H1 (cell line): Measurements from ENCODE around the gene NSL1. TPM values are rescaled to one million over a fixed set of nuclear protein-coding genes. Genes with fewer than 3 reads are reported as not detected.

ENCODE experiments used
- NRF1 ChIP-seq: IDR thresholded peaks from 2 replicates; pipeline ENCODE4 v1.6.1; 2011; ENCODE audit warnings: mild to moderate bottlenecking, low read depth, low read length, improper control_type of control experiment
- RAD21 ChIP-seq, 2 experiments: IDR thresholded peaks in 1 of 2; conservative IDR thresholded peaks in 1 of 2; 2 replicates each; pipeline ENCODE4 v1.6.1; 2011; ENCODE audit warnings: low read depth in 2 of 2, low read length in 2 of 2, improper control_type of control experiment in 1 of 2, inconsistent platforms in 1 of 2, mild to moderate bottlenecking in 1 of 2, moderate library complexity in 1 of 2
- polyA plus RNA-seq, 7 experiments: library from polyadenylated mRNA; depleted of rRNA in 3 of 7; stranded (reverse) in 5 of 7; unstranded in 2 of 7; fragments of >200 nt in 5 of 7; fragments of 200-250 nt in 2 of 7; gene quantifications; 1 replicate in 5 of 7; 2 replicates in 1 of 7; 4 replicates in 1 of 7; pipeline versions ENCODE4 v1.2.1 to v1.2.3, GENCODE V29; 2011 to 2013; ENCODE audit warnings: missing spikeins in 2 of 7, mixed read lengths in 2 of 7
- total RNA-seq: library from RNA; stranded (reverse); fragmentation: NEBNext Ultra II Directional; extraction: Animal tissue kit (Norgen Biotek cat#: 25700); gene quantifications from 2 replicates; pipeline ENCODE4 v1.2.1, GENCODE V29; 2021

Gene NSL1
- total and polyA plus RNA-seq, 2 of the 8 experiments (the other 6 are each of a cell fraction or from before 2014, with no cell fraction given) = 25.4 to 51.7 TPM

GRCh38 chr1:212782422-212783154, 9.0 kb downstream of the NSL1 start (continued):
- TF ChIP-seq RAD21 (IDR thresholded peaks at IDR 0.05 in 1 of 2, conservative IDR thresholded peaks at IDR 0.05 in 1 of 2; ENCODE audit: low read depth in 2 of 2, low read length in 2 of 2) = peak; percentile 59 to 65
- no peak for TF ChIP-seq NRF1
